ENCODE measurements around the gene HPCAL4. TPM values are rescaled to one million over a fixed set of nuclear protein-coding genes. Genes with fewer than 3 reads are reported as not detected.
A peak's percentile ranks its signal among the peaks of the same experiment; 100 is the strongest.

Gene HPCAL4
- polyA plus RNA-seq, 1 donor: 0.96 TPM

- no peak for DNase-seq
Observed at GRCh38 chr1:39676948-39677548, 14.2 kb downstream of the HPCAL4 start.

- DNase-seq: no peak
Observed at GRCh38 chr1:39675220-39675619, 16.0 kb downstream of the HPCAL4 start.

- DNase-seq: no peak
Observed at GRCh38 chr1:39673215-39673614, 18.0 kb downstream of the HPCAL4 start.

- DNase-seq: peak; percentile 22
Observed at GRCh38 chr1:39672551-39672947, 18.7 kb downstream of the HPCAL4 start.

- DNase-seq: peak; percentile 12
Observed at GRCh38 chr1:39671793-39672550, 19.3 kb downstream of the HPCAL4 start, which contains the start of gene NT5C1A. NT5C1A (minus strand) TSS chr1:39672107; CDS start chr1:39672038, 69 bp downstream.

GRCh38 chr1:39671433-39671792 is 19.8 kb downstream of the HPCAL4 start:
- peak; percentile 33 for DNase-seq

- DNase-seq: no peak
Observed at GRCh38 chr1:39670689-39671088, 20.5 kb downstream of the HPCAL4 start.

GRCh38 chr1:39668894-39669293 is 22.3 kb downstream of the HPCAL4 start:
- DNase-seq: no peak

GRCh38 chr1:39668111-39668510 is 23.1 kb downstream of the HPCAL4 start:
- DNase-seq: no peak

- DNase-seq: no peak
Observed at GRCh38 chr1:39666772-39667171, 24.5 kb downstream of the HPCAL4 start.

GRCh38 chr1:39663559-39663958 is 27.7 kb downstream of the HPCAL4 start:
- DNase-seq: no peak

GRCh38 chr1:39662861-39663260 is 28.4 kb downstream of the HPCAL4 start:
- DNase-seq: no peak

GRCh38 chr1:39659538-39659937 is 31.7 kb downstream of the HPCAL4 start:
- DNase-seq: no peak

GRCh38 chr1:39659110-39659509 is 32.1 kb downstream of the HPCAL4 start:
- DNase-seq: no peak

GRCh38 chr1:39657923-39658485 is 33.2 kb downstream of the HPCAL4 start:
- DNase-seq: peak; percentile 70

GRCh38 chr1:39657402-39657801 is 33.8 kb downstream of the HPCAL4 start:
- DNase-seq: no peak

GRCh38 chr1:39656391-39656790 is 34.8 kb downstream of the HPCAL4 start:
- no peak for DNase-seq

- no peak for DNase-seq
Observed at GRCh38 chr1:39655578-39656268, 35.5 kb downstream of the HPCAL4 start.

GRCh38 chr1:39654291-39654690 is 36.9 kb downstream of the HPCAL4 start:
- DNase-seq: no peak

- DNase-seq: peak; percentile 70
Observed at GRCh38 chr1:39653546-39654031, 37.6 kb downstream of the HPCAL4 start.

GRCh38 chr1:39652554-39652953 is 38.7 kb downstream of the HPCAL4 start:
- DNase-seq: no peak

GRCh38 chr1:39652105-39652504 is 39.1 kb downstream of the HPCAL4 start:
- DNase-seq: no peak

- no peak for DNase-seq
Observed at GRCh38 chr1:39650431-39650830, 40.8 kb downstream of the HPCAL4 start.

All from left kidney (tissue), 2 donors.